Activated CD8-positive, alpha-beta memory T cell treated with anti-CD3 and anti-CD28 coated beads for 1 hour (primary cell): Measurements from ENCODE around the gene IREB2.
"Not testable (repeated sequence)": the region's sequence is repeated elsewhere in the genome, so short reads cannot be mapped to it uniquely, and the experiment has no call there.

ENCODE experiments used
- DNase-seq, 2 donors: peaks; one replicate each; pipeline ENCODE4 v3.0.0-alpha.2; 2020; ENCODE audit warnings: low read depth in 1 of 2; ENCODE audit errors: extremely low read depth in 1 of 2

IREB2 gene, protein sequence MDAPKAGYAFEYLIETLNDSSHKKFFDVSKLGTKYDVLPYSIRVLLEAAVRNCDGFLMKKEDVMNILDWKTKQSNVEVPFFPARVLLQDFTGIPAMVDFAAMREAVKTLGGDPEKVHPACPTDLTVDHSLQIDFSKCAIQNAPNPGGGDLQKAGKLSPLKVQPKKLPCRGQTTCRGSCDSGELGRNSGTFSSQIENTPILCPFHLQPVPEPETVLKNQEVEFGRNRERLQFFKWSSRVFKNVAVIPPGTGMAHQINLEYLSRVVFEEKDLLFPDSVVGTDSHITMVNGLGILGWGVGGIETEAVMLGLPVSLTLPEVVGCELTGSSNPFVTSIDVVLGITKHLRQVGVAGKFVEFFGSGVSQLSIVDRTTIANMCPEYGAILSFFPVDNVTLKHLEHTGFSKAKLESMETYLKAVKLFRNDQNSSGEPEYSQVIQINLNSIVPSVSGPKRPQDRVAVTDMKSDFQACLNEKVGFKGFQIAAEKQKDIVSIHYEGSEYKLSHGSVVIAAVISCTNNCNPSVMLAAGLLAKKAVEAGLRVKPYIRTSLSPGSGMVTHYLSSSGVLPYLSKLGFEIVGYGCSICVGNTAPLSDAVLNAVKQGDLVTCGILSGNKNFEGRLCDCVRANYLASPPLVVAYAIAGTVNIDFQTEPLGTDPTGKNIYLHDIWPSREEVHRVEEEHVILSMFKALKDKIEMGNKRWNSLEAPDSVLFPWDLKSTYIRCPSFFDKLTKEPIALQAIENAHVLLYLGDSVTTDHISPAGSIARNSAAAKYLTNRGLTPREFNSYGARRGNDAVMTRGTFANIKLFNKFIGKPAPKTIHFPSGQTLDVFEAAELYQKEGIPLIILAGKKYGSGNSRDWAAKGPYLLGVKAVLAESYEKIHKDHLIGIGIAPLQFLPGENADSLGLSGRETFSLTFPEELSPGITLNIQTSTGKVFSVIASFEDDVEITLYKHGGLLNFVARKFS

DNA sequence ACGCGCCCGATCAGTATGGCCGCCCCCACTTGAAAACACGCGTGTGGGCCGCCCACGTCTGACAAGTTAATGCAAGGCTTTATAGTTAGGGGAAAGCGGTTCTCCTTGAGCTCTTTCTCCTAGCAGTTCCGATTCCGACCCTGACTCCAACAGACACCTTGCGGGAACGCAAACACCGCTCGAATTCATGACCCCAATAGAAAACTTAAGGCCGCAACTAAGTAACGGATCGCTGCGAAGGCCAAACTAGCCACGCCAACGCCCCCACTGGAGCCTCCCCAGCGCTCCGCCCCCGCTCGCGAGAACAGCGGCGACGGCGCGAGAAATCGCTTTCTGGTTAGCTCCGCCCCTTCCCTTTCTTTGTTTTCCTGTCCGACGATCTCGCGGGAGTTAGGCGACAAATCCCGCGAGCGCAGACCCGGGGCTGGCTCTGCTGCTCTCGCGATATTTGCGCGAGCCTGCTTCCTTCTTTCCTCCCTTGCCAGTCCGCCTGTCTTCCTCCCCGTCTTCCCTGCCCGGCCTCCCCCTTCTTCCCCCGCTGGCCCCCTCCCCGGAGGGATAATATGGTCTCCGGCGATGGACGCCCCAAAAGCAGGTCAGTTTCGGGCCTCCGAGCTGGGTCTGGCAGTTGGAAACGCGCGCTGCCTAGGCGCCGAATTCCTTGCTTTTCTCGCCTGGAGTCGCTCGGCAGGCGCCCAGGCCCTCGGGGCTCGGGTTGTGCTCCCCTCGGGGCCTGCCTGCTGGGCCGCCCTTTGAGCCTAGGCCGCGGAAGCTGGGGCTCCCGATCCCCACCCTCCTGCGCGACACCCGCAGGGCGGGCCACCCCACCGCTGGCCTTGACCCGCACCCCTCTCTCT, at the start of gene IREB2:
Gene IREB2, plus strand, starts transcription at position 455 of the 857 bp plus-strand sequence. Its CDS starts 122 bp downstream, at position 577.
- DNase-seq, result peak; percentile 92 to 95

DNA sequence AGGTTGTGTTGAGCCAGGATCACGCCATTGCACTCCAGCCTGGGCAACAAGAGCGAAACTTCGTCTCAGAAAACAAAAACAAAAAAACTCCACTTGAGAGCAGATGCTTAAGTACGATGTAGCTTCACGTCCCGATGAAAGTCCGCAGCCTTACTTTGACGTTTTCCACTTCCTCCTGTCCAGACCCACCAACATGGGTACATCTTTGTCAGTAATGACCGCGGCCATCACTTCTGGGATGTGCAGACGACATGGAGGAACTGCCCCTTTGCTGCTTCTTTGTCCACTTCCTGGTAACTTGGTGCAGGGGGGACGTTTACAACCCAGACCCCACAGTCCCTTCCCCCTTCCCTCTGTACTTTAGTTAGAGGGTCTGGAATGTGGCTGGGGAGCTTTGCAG, 49.2 kb upstream of the IREB2 start:
- no peak for DNase-seq

DNA sequence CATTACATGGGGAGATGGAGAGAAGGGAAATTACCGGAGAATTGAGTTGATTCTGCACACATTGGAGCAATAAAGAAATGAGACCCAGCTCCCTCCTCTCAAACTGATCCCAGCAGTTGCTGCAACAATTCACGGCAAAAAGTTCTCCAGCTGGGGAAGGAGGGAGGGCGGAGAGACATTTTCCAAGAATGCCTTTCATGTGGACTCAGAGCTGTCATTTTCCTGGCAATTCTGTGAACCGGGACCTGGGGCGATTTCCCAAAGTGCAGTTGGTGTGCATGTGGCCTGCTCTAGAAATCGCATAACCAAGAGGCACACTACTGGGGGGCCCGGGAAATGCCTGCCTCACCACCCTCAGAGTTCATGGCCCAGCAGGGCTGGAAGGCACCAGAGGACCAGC, 48.7 kb upstream of the IREB2 start:
- no peak for DNase-seq

DNA sequence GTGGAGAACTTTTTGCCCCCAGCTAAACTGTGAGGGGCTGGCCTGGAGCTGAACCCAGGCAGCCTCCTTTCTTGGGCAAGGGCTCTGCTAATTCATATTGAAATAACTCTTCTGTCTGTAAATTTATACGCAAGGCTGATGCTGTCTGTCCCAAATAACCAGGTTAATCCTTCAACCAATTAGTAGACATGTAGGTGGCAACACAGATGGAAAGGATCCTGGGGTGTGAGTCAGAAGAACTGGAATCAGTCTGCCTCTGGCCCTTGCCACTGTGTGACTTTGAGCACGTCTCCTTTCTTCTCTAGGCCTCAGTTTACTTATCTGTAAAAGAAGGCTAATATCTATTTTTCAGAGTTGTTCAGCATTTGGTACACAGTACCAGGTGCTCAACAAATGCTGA, 48.3 kb upstream of the IREB2 start:
- DNase-seq, result no peak

DNA sequence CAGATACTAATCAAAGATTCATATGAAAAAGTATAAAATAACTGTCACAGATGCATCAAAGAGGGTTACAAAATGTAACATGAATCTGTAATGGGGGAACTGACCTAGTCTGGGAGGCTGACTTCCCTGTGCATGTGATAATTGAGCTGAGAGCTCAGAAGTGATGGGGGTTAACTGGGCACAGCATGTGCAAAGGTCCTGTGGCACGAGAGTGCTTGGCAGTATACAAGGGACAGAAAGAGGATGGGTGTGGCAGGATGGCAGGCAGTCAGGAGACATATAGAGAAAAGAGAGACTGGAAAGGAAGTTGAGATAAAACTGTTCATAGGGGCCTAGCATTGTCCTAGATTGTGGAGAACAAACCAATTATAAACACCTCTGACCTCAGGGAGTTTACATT, 47.8 kb upstream of the IREB2 start:
- no peak for DNase-seq

DNA sequence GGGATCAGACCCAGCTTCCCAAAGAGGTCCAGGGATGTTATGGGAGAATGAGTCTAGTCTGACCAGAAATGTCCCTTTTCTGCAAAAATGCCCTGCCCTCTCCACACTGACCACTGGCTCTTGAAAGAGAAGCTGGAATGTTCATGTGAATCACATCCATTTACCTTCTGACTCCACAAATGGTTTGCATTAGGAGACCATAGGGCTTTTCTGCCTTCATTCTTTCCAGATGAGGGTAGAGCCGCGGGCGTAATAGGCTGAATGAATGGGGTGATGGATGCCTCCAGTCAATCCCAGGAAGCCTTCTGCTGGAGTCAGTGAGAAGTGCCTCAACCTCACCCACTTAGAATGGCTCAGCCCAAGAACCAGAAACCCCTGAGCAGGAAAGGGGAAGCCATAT, 47.2 kb upstream of the IREB2 start:
- no peak for DNase-seq

DNA sequence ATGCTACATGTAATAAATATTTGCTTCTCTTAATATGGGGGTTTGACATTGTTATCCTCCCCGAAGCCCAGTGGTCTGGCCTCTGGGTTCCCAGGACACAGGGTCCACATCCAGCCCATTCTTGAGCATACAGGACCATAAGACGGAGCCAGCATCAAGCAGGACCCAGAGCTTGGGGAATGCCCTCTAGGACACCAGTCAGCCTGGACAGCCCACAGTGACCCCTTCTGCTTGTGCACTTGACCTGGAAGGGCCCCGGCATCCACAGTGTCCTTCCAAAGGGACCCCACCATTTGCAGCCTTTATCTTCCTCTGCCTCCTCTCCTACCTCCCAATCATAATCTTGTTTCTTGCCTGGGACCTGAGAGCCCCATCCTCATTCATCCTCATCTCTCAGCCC, 46.2 kb upstream of the IREB2 start:
- no peak for DNase-seq

DNA sequence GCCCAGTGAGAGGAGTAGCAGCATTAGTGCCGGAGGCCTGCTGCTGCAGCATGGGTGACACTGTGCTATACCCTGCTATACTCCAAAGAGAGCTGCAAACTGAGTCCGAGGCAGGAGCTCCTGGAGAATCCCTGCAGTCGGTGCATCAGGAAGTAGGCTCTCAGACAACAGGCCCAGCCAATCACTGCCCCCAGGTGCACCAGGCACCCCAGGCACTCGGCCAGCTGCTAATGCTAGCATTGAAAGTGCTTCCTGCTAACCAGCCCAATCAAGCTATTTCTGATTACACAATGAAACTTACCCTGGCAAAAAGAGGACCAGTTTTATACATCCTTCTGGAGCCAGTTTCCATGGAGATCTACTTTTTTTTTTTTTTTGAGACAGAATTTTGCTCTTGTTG, 45.6 kb upstream of the IREB2 start:
- no peak for DNase-seq

DNA sequence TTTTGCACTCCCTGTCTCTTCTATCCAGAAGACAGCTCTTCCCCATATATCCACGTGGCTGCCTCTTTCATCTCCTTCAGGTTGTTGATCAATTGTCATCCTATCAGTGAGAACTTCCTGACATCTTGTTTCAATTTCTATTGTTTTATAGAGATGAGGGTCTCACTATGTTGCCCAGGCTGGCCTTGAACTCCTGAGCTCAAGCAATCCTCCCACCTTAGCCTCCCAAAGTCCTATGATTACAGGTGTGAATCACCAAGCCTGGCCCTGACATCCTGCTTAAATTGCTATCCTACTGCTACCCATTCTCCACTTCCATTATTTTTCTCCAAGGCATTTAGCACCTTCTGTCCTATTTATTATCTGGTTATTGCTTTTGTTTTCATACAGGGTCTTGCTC, 44.9 kb upstream of the IREB2 start:
- no peak for DNase-seq

DNA sequence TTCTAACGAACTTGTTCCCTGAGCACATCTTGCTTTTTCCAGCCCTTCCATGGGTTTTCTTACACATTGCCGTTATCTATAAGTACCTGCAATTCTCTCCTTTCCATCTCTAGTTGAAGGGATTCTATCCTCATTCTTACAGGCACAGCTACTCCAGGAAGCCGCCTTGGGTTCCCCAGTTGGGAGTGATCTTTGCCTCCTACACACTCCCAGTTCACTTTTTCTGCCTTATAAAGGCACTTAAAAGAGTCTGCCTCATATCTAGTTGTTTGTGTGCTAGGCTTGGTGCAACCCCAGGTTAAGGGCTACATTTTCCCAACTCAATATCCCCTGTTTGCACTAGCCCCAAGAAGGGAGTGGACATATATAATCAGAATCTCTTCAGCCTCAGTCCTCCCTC, 44.0 kb upstream of the IREB2 start:
- DNase-seq, result no peak

DNA sequence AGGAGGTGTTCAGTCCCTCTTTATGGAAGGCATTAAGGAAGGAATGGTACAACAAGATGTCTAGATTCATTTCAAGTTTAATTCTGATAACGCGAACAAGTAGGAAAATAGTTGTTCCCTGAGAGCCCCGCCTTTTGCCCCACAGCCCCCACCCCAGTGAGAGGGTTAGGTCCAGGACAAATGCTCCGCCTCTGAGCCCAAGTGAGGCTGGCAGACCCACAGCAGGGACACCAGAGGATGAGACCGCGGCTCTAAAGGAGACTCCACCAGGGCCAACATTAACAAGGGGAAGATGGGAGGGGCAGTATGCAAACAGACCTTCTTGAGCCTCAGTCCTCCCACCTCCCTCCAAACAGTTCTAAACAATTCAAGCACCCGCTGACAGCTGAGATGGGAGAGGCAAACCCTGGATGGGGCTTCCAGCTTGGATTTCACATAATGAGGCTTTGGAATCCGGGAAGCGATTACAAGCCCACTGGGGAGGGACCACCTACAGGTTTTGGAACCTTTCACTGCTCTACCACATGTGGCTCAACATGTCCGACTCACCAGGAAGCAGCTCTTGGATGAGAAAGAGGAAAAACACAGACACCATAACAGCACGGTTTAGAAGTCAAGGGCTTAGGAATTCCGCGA, 42.9 kb upstream of the IREB2 start:
- no peak for DNase-seq

DNA sequence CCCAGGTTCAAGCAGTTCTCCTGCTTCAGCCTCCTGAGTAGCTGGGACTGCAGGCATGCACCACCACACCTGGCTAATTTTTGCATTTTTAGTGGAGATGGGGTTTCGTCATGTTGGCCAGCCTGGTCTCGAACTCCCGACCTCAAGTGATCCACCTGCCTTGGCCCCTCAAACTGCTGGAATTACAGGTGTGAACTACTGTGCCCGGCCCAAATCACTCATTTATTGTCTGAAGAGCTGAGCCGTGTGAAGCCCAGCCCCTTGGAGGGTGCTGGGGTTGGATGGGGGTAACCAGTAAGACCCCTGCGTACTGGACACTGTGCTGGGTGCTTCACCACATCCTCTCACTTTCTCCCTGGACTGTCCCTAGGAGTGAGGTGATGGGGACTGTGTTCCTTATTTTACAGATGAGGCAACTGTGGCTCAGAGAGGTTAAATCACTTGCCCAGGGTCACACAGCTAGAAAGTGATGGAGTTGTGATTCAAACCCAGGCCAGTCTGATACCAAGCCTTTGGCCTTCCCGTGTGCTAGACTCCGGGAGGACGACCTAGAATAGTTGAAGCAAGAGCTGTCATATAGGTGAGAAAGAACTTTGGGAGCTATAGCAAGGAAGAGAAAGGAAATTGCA, 41.7 kb upstream of the IREB2 start:
- no peak for DNase-seq

DNA sequence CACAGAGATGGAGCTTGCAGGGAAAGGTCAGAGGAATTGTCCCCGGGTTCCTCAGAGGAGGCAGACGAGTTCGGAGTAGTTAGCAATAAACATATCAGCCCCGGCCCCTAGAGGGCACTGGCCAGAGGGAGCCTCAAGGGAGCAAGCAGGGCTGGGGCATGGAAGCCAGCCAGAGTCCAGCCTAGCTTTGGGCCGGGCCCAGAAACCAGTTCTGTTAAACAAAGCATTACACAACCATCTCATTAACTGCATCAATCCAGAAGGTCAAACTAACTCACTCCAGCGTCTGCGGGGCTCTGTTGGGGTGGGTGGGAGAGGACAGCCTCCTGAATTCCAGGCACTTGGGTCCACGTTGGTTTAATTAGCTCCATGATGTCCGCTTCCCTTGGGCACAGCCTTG, 41.0 kb upstream of the IREB2 start:
- no peak for DNase-seq

DNA sequence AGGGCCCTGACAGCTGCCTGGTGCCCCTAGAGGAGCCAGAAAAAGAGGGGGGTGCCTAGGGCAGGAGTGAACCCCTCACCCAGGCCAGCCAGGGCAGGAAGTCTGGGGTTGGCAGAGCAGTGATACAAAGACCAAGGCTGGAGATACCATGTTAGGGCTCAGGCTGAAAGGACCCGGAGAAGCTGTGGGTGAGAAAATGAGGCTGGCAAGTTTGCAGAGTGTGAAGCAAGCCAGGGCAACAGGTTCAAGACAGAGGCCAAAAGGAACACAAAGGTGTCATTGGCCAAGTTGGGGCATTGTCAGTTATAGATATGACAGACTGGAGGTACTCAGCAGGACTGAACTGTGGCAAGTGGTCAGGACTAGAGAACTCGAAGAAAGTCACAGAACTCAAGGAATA, 40.6 kb upstream of the IREB2 start:
- DNase-seq, result no peak

DNA sequence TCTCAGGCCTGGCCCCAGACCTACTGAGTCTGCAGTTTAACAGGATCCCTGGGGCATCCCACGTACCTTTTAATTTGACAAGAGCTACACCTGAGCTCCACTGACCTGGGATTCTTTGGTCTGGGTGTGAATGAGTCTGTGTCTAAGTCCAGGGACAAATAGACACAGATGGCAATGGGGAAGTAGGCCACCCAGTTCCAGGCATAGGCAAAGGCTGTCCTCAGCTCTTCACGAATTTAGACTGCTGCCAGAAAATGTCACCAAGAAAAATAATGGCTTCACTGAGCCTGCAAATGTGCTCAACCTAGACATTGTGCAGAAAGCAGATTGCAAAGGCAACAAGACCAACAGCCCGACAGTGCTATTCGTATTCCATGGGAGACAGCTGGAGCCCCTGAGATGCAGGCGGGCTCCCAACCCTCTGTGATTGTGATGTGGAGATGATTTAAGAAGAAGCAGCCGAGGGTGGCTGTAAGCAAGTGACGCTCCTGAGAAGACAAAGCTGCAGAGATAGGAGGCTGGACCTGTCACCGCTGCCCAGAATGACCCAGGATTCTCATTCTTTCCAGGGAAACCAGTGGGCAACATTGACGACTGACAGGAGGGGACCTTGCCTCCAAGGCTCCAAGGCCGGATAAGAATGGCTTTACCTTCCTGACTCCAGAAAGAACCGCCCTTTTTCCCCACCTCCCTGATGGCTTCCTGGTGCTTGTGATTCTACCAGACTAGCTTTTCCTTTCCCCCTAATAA, 39.8 kb upstream of the IREB2 start:
- DNase-seq, result no peak

DNA sequence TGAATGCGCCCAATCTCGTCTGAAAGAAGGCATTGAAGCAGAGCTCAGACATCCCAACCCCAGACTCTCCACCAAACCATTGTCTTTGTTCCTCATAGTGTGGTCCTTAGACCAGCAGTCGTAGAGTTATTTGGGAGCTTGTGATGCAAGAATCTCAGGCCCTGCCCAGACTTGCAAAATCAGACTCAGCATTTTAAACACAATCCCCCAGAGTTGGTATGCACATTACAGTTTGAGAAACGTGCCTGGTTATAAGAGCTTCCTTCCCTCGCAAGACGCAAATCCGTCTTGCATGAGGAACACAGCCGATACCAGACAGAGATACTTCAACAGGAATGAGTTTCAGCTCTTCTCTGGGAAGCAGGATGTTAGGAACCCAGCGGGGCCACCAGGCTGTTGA, 38.9 kb upstream of the IREB2 start:
- DNase-seq, result no peak

DNA sequence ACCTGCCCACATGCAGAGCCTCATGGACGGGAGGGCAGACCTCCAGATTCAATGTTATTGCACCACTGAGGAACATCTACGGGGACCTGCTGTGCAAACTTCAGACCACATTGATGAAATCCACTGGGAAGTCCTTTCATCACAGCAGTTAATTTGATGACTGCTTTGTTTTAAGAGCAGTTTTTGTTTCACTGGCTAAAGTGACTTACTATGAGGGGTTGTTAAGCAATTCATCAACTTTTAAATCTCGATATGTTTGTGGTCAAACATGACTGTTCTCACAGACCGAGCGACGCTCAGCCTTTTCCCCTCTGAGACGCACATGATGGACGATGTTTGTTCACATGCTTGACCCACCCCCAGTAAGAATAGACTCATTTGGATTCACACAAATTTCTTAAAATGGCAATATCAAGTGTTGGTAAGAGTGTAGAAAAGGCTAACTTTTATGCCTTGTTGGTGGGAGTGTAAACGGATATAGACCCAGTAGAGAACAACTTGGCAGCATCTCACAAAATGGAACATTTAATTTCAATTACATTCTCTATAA, 35.9 kb upstream of the IREB2 start:
- DNase-seq, result no peak

DNA sequence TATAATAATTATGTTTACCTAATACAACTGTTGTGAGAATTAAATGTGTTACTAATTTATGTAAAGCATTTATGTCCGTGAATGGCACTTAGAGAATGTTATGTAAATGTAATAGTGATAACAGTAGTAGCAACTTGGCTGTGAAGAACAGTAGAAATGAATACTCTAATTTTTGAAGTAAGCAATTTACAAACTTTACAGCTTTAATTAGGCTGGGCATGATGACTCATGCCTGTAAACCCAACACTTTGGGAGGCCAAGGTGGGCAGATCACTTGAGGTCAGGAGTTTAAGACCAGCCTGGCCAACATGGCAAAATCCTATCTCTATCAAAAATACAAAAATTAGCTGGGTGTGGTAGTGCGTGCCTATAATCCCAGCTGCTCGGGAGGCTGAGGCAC, 33.9 kb upstream of the IREB2 start:
- DNase-seq, result no peak

DNA sequence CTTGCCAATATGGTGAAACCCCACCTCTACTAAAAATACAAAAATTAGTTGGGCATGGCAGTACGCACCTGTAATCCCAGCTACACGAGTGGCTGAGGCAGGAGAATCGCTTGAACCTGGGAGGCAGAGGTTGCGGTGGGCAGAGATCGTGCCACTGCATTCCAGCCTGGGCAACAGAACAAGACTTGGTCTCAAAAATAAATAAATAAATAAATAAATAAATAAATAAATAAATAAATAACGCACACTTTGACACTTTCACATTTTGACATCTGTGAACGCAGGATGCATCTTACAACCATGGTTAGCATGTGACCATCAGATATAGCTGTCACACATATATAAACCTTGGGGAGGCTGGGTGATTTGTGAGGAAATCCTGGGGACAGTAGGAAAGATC, 33.2 kb upstream of the IREB2 start:
- not testable (repeated sequence) for DNase-seq
